ENCODE data around the gene CCDC85C. TPM values are rescaled to one million over a fixed set of nuclear protein-coding genes. Genes with fewer than 3 reads are reported as not detected.

CCDC85C gene
- total RNA-seq, 1 experiment from 2014 or later: 42.3 TPM

- no TSS peak for BruUV-seq (replicated peaks)
- CTCF ChIA-PET: no interaction called here
- Histone ChIP-seq H3K4me2 (ENCODE audit: low read length) (no peak overlapping the region), H3K9ac (ENCODE audit: low read length) (no peak overlapping the region), H3K4me3 (replicated peaks in 1 of 2; ENCODE audit: low read depth in 1 of 2, low read length in 2 of 2) (no peak overlapping the region), H3K4me1 (ENCODE audit: control insufficient read depth in 1 of 2, insufficient read depth in 2 of 2, low read length in 2 of 2) (0 out of 4 replicates have a peak, but pooled peaks cover 0 to 4% of the 10 kb centered on the region in 2 experiments), H3K27me3 (ENCODE audit: insufficient read depth, low read length) (no peaks in the 10 kb centered on the region), H3K36me3 (ENCODE audit: control insufficient read depth in 1 of 2, insufficient read depth in 2 of 2, low read length in 2 of 2) (peaks cover 4 to 24% of the 10 kb centered on the region in 2 experiments; a peak in 3 of 4 replicates), H4K20me1 (ENCODE audit: insufficient read depth) (no peaks in the 10 kb centered on the region), H3K9me3 (ENCODE audit: control insufficient read depth in 1 of 2, insufficient read depth in 1 of 2, low read depth in 1 of 2, low read length in 2 of 2) (no peaks in the 10 kb centered on the region), H3K79me2 (ENCODE audit: insufficient read depth, low read length) (peaks cover 10% of the 10 kb centered on the region), H3K9me2 (ENCODE audit: insufficient read depth) (no peaks in the 10 kb centered on the region), H3K27ac (ENCODE audit: low read depth, low read length) (no peak overlapping the region), H2AFZ (ENCODE audit: low read depth, low read length, poor library complexity, severe bottlenecking) (no peak overlapping the region)
- RAD21 ChIA-PET (ENCODE audit: low non-redundant PET in 1 of 2, low total read pairs in 2 of 2, uncharacterized antibody in 2 of 2, unreplicated experiment in 2 of 2): no interaction called here
- intact Hi-C loops (cut with micrococcal nuclease): no loop called here
- ATAC-seq: no peak
- POLR2A ChIA-PET: no interaction called here
- no peak for DNase-seq (ENCODE audit: low read depth, low spot score)
- TF ChIP-seq CBX3 (IDR thresholded peaks at IDR 0.05; ENCODE audit: low read depth): no peak
- no peak for TF ChIP-seq RAD21 (IDR thresholded peaks at IDR 0.05; ENCODE audit: low read depth)
- TF ChIP-seq MAX (IDR thresholded peaks at IDR 0.05): no peak
- TF ChIP-seq TCF7L2 (IDR thresholded peaks at IDR 0.05; ENCODE audit: borderline replicate concordance, extremely low read depth, insufficient read depth, insufficient read length): no peak
- TF ChIP-seq SIN3A (IDR thresholded peaks at IDR 0.05; ENCODE audit: low read depth): no peak
- no peak for TF ChIP-seq POLR2AphosphoS5 (IDR thresholded peaks at IDR 0.05; ENCODE audit: low read depth, low read length)
- TF ChIP-seq ZBTB33 (IDR thresholded peaks at IDR 0.05; ENCODE audit: extremely low read depth, insufficient replicate concordance, low read length): no peak
- TF ChIP-seq CEBPB (IDR thresholded peaks at IDR 0.05; ENCODE audit: low read depth): no peak
- TF ChIP-seq EZH2 (IDR thresholded peaks at IDR 0.05): no peak
- no peak for TF ChIP-seq JUND (IDR thresholded peaks at IDR 0.05)
Observed at GRCh38 chr14:99462210-99462609, 141.8 kb downstream of the CCDC85C start.

Measured in HCT116 (cell line).